ENCODE measurements around the gene LRP5.
"Not testable (repeated sequence)": the region's sequence is repeated elsewhere in the genome, so short reads cannot be mapped to it uniquely, and the experiment has no call there.

The LRP5 gene

DNA sequence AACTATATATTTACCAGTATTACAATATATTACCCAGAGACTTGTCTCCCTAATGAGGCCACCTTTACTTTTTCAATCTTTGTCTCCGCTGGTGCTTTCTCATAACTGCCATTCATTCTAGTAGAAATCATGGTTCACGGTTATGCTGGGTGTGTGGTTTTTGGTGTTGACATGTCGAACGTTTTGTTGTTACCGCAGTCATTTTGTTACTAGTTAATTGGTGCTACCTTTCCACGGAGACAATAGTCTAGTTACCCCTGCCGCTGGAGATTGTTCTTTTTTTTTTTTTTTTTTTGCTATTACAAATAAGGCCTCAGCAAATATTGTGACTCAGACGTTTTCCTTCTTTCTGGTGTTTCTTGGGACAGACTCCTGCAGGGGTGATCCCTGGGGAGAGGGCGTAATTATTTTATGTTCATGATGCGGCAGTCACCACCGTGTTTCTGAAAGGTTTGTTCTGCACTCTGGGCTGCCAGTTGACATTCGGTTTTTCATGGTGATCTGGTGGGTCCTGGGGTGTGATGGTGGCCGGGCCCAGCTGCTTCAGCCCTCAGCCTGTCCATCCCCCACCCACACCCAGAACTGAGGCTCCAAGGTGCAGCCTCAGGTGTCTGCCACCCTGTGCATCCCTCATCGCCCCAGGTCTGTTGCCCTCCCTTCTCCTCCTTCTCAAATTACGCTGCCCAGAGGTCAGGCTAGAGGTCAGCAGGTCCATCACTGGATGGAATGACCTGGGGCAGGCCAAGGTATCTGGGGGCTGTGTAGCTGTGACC is 28.6 kb downstream of the LRP5 start:
- H3K4me3 ChIP-seq (ENCODE audit: control insufficient read depth, low read depth, low read length): no peak overlapping the region
- TF ChIP-seq, protein P1, sequence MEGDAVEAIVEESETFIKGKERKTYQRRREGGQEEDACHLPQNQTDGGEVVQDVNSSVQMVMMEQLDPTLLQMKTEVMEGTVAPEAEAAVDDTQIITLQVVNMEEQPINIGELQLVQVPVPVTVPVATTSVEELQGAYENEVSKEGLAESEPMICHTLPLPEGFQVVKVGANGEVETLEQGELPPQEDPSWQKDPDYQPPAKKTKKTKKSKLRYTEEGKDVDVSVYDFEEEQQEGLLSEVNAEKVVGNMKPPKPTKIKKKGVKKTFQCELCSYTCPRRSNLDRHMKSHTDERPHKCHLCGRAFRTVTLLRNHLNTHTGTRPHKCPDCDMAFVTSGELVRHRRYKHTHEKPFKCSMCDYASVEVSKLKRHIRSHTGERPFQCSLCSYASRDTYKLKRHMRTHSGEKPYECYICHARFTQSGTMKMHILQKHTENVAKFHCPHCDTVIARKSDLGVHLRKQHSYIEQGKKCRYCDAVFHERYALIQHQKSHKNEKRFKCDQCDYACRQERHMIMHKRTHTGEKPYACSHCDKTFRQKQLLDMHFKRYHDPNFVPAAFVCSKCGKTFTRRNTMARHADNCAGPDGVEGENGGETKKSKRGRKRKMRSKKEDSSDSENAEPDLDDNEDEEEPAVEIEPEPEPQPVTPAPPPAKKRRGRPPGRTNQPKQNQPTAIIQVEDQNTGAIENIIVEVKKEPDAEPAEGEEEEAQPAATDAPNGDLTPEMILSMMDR (IDR thresholded peaks at IDR 0.05; ENCODE audit: control insufficient read depth, insufficient read depth, low read depth, low read length, missing control alignments): no peak
- DNase-seq (ENCODE audit: low read depth): no peak

DNA sequence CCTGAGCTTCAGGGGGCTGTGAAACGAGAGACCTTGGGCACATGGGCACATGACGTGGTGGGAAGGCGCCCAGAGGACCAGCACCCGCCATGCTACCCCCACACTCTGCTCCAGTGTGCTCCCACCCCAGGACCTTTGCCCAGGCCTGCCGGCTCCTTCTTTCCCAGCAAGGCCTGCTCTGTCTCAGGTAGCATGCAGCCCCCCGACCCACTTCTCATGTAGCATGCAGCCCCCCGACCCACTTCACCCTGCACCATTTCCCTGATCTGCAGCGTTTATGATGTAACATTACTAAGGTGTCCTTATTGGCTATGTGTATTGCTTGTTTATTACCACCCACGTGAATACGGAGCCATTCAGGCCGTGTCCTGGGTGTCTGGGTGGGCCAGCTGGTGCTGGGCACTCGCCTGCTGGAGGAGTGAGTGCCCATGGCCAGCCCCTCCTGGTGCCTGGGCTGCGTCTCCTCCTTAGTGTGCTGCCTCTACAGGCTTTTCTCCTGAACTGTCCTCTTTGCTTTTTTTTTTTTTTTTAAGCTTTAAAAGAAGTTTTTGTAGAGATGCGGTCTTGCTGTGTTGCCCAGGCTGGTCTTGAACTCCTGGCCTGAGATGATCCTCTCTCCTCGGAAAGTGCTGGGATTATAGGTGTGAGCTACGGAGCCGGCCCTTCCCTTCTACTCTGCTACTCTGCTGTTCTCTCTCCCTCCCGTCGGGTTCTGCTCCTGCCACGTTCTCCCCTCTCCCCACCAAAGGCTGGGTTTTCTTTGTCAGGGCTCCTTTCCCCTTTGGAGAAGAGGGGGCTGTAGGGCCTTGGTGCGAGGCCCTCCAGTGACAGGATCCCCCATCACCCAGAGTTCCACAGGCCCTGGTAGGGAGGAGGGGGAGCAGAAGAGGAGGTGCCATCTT is 29.4 kb downstream of the LRP5 start:
- TF ChIP-seq, protein P1 (IDR thresholded peaks at IDR 0.05; ENCODE audit: control insufficient read depth, insufficient read depth, low read depth, low read length, missing control alignments): no peak
- no peak overlapping the region for H3K4me3 ChIP-seq (ENCODE audit: control insufficient read depth, low read depth, low read length)
- no peak for DNase-seq (ENCODE audit: low read depth)

DNA sequence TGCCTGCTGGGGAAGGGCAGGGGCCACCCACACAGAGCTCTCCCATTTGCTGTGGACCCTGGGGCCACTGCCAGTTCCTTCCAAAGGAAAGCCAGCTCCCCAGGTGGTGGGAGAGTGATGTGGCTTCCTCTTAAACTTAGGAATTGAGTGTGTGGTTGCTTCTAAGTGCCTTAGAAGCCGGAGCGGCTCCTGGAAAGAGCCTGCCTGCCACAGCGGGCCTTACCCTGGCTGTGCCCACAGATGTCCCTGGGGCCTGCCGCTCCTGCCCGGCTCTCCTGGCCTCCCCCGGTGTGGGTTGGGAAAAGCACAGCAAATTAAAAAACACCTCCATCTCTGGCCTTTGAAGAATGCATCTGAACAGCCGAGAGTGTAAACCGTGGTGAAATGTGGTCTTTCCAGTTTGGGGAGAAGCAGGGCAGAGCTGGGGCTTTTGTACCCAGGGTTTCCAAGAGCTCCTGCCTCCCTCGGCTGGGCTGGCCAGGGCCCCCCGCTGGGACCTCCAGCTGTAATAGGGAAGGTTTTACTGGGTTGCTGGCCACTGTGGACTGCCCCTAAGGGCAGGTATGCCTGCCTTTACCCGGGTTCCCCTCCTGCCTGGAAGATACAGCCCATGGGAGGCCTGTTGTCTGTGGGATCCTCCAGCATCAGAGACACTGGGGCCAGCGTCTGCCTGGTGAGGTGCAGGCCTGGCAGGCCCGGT is 30.2 kb downstream of the LRP5 start:
- TF ChIP-seq, protein P1 (IDR thresholded peaks at IDR 0.05; ENCODE audit: control insufficient read depth, insufficient read depth, low read depth, low read length, missing control alignments): no peak
- no peak overlapping the region for H3K4me3 ChIP-seq (ENCODE audit: control insufficient read depth, low read depth, low read length)
- DNase-seq (ENCODE audit: low read depth): no peak

DNA sequence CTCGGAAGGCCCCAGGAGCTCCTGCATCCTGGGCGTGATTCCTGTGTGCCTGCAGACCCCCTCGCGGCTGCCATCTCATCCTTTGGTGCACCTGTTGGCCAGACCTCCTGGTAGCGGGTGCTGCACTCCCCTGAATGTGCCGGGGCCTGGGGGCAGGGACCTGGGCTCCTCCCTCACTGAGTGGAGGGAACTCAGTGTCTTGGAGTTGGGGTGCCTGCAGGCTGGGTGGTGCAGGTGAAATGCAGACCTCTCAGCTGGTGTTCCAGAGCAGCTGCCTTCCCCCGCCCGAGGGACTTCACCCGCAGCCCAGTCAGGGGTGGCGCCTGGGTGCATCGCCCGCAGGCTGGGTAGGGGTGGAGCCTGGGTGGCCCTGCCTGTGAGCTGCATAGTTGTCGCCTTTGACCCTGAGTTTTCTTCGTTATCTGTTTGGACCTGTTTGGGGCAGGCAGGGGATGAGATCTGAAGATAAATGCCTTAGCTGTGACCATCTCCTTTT is 31.4 kb downstream of the LRP5 start:
- H3K4me3 ChIP-seq (ENCODE audit: control insufficient read depth, low read depth, low read length): no peak overlapping the region
- no peak for DNase-seq (ENCODE audit: low read depth)
- TF ChIP-seq, protein P1 (IDR thresholded peaks at IDR 0.05; ENCODE audit: control insufficient read depth, insufficient read depth, low read depth, low read length, missing control alignments): no peak

DNA sequence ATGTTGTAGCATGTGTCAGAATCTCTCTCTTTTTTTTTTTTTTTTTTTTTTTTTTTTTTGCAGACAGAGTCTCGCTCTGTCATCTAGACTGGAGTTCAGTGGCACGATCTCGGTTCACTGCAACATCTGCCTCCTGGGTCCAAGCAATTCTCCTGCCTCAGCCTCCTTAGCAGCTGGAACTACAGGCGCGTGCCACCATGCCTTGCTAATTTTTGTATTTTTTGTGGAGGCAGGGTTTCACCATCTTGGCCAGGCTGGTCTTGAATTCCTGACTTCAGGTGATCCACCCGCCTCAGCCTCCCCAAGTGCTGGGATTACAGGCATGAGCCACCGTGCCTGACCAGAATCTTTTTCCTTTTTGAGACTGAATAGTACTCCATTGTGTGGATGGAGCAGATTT is 32.4 kb downstream of the LRP5 start:
- not testable (repeated sequence) for DNase-seq (ENCODE audit: low read depth); H3K4me3 ChIP-seq (ENCODE audit: control insufficient read depth, low read depth, low read length)

DNA sequence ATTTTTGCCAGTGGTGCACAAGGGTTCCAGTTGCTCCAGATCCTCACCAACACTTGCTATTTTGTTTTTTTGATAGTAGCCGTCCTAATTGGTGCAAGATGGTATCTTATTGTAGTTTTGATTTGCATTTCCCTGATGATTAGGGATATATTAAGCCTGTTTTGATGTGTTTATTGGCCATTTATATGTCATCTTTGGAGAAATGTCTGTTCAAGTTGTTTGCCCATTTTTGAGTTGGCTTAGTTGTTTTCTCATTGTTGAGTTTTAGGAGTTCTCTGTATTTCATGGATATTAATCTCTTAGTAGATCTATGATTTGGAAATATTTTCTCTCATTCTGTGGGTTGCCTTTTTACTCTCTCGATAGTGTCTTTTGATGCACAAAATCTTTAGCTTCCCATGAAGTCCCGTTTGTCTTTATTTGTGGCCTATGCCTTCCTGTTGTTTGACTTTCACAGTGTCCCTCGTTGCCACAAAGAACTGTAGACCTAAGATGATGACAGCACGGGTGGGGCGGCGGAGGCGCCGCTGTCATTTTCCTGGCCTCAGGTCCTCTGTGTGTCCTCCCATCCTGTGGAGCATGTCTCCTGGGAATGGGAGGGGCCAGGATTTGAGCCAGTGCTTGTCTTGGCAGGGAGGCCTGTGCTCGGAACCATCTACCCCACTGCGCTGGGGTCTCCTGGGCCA is 33.5 kb downstream of the LRP5 start:
- TF ChIP-seq, protein P1 (IDR thresholded peaks at IDR 0.05; ENCODE audit: control insufficient read depth, insufficient read depth, low read depth, low read length, missing control alignments): no peak
- no peak for DNase-seq (ENCODE audit: low read depth)
- H3K4me3 ChIP-seq (ENCODE audit: control insufficient read depth, low read depth, low read length): no peak overlapping the region

All from AG09309 (cell line).